Neuronal stem cell (in vitro differentiated cells): ENCODE results near the gene ZCCHC7.

ENCODE experiments used
- DNase-seq: peaks from one replicate; pipeline ENCODE4 v3.0.0-alpha.2; 2013; ENCODE audit warnings: low spot score
- H2AFZ ChIP-seq: one replicate; pipeline ENCODE4 v1.6.1; 2013; ENCODE audit warnings: mild to moderate bottlenecking, low read length, inconsistent platforms
- H2AK5ac ChIP-seq: 2 replicates; pipeline ENCODE4 v1.6.1; 2013; ENCODE audit warnings: low read depth, mild to moderate bottlenecking, inconsistent platforms, low read length, moderate library complexity, mixed read lengths
- H2BK120ac ChIP-seq: 2 replicates; pipeline ENCODE4 v1.6.1; 2013; ENCODE audit warnings: low read depth, mild to moderate bottlenecking, inconsistent platforms, low read length, moderate library complexity, mixed read lengths
- H2BK12ac ChIP-seq: one replicate; pipeline ENCODE4 v1.6.1; 2013; ENCODE audit warnings: low read length, inconsistent platforms
- H2BK15ac ChIP-seq: 2 replicates; pipeline ENCODE4 v1.6.1; 2013; ENCODE audit warnings: mild to moderate bottlenecking, low read length, inconsistent platforms, mixed read lengths
- H2BK5ac ChIP-seq: one replicate; pipeline ENCODE4 v1.6.1; 2013; ENCODE audit warnings: inconsistent platforms, mild to moderate bottlenecking, low read length, moderate library complexity
- H3K14ac ChIP-seq: one replicate; pipeline ENCODE4 v1.6.1; 2013; ENCODE audit warnings: low read length, inconsistent platforms
- H3K18ac ChIP-seq: 2 replicates; pipeline ENCODE4 v1.6.1; 2013; ENCODE audit warnings: low read length, inconsistent platforms
- H3K23ac ChIP-seq: 2 replicates; pipeline ENCODE4 v1.6.1; 2013; ENCODE audit warnings: low read depth, mild to moderate bottlenecking, mixed read lengths, low read length, inconsistent platforms; ENCODE audit not compliant: poor library complexity
- H3K27ac ChIP-seq: replicated peaks from 3 replicates; pipeline ENCODE4 v1.5.1; 2013; ENCODE audit warnings: low read length, inconsistent platforms
- H3K27me3 ChIP-seq, 3 experiments: 2 replicates each; pipeline ENCODE4 v1.6.1; 2013; ENCODE audit warnings: low read length in 3 of 3, mild to moderate bottlenecking in 2 of 3, inconsistent platforms in 1 of 3, low read depth in 1 of 3, mixed read lengths in 1 of 3, moderate library complexity in 1 of 3; ENCODE audit not compliant: control insufficient read depth in 3 of 3, insufficient read depth in 3 of 3
- H3K36me3 ChIP-seq, 2 donors: replicated peaks in 1 of 2; 2 replicates each; pipeline ENCODE4 v1.6.1; 2013; ENCODE audit warnings: low read length in 2 of 2; ENCODE audit not compliant: control insufficient read depth in 2 of 2, insufficient read depth in 2 of 2
- H3K4ac ChIP-seq: 2 replicates; pipeline ENCODE4 v1.6.1; 2013; ENCODE audit warnings: inconsistent platforms, mild to moderate bottlenecking, low read length, moderate library complexity
- H3K4me1 ChIP-seq, 2 donors: 1 replicate in 1 of 2; 2 replicates in 1 of 2; pipeline ENCODE4 v1.6.1; 2013; ENCODE audit warnings: low read length in 2 of 2, low read depth in 1 of 2; ENCODE audit not compliant: control insufficient read depth in 2 of 2, insufficient read depth in 1 of 2
- H3K4me2 ChIP-seq: one replicate; pipeline ENCODE4 v1.6.1; 2013; ENCODE audit warnings: mild to moderate bottlenecking, low read length, inconsistent platforms; ENCODE audit not compliant: insufficient read depth, poor library complexity, severe bottlenecking
- H3K4me3 ChIP-seq, 2 donors: 2 replicates each; pipeline ENCODE4 v1.5.1; 2013; ENCODE audit warnings: low read length in 2 of 2, mild to moderate bottlenecking in 2 of 2, inconsistent platforms in 1 of 2, moderate library complexity in 1 of 2
- H3K79me1 ChIP-seq: one replicate; pipeline ENCODE4 v1.6.1; 2013; ENCODE audit warnings: low read depth, mild to moderate bottlenecking, inconsistent platforms, low read length, moderate library complexity
- H3K9ac ChIP-seq: one replicate; pipeline ENCODE4 v1.6.1; 2013; ENCODE audit warnings: mild to moderate bottlenecking, low read depth, low read length, inconsistent platforms; ENCODE audit not compliant: poor library complexity
- H3K9me3 ChIP-seq, 2 donors: replicated peaks in 1 of 2; 2 replicates each; pipeline versions ENCODE3 to v1.6.1; 2013; ENCODE audit warnings: low read length in 2 of 2, mild to moderate bottlenecking in 2 of 2, inconsistent platforms in 1 of 2, low read depth in 1 of 2, mixed read lengths in 1 of 2, moderate library complexity in 1 of 2; ENCODE audit not compliant: control insufficient read depth in 2 of 2, insufficient read depth in 1 of 2
- H4K8ac ChIP-seq: one replicate; pipeline ENCODE4 v1.6.1; 2013; ENCODE audit warnings: low read depth, mild to moderate bottlenecking, inconsistent platforms, low read length, moderate library complexity
- H4K91ac ChIP-seq: one replicate; pipeline ENCODE4 v1.6.1; 2013; ENCODE audit warnings: low read length, low read depth, mild to moderate bottlenecking, inconsistent platforms; ENCODE audit not compliant: poor library complexity
- WGBS, 2 donors: extraction: QIAGEN DNeasy Blood & Tissue Kit; methylation state at CpG; one replicate each; pipeline ENCODE4 v1.1.7; 2013; ENCODE audit warnings: missing lambda C conversion rate in 2 of 2, mixed read lengths in 1 of 2; ENCODE audit not compliant: insufficient read length in 2 of 2, insufficient replicate concordance in 1 of 2; ENCODE audit errors: extremely low coverage in 2 of 2; 5-methylcytosine and 5-hydroxymethylcytosine counted together

The ZCCHC7 gene

GRCh38 chr9:37126214-37126788 is 5.9 kb downstream of the ZCCHC7 start:
- Histone ChIP-seq H3K4me2 (no peak overlapping the region), H3K4ac (no peak overlapping the region), H2BK120ac (no peak overlapping the region), H3K27me3 (no peaks in the 10 kb centered on the region), H2AFZ (no peak overlapping the region), H3K14ac (no peak overlapping the region), H4K91ac (no peak overlapping the region), H2BK5ac (no peak overlapping the region), H3K9ac (no peak overlapping the region), H3K27ac (no peak overlapping the region), H3K4me3 (no peak overlapping the region), H4K8ac (no peak overlapping the region), H3K23ac (no peak overlapping the region), H3K9me3 (peaks cover 1 to 4% of the 10 kb centered on the region in 2 donors), H2BK12ac (no peak overlapping the region), H3K36me3 (peaks cover 5 to 63% of the 10 kb centered on the region in 2 donors), H2AK5ac (no peak overlapping the region), H3K4me1 (peaks cover 0 to 2% of the 10 kb centered on the region in 2 donors), H3K18ac (no peak overlapping the region), H3K79me1 (peaks cover 2% of the 10 kb centered on the region), H2BK15ac (no peak overlapping the region)
- no peak for DNase-seq
- WGBS, 2 donors: no CpG with 5 or more reads among the region's 6 CpGs

- Histone ChIP-seq H2BK120ac (no peak overlapping the region), H3K27me3 (no peaks in the 10 kb centered on the region), H3K14ac (no peak overlapping the region), H3K79me1 (peaks cover 2% of the 10 kb centered on the region), H2BK5ac (no peak overlapping the region), H3K9ac (no peak overlapping the region), H3K4ac (no peak overlapping the region), H3K23ac (no peak overlapping the region), H2BK12ac (no peak overlapping the region), H3K4me3 (no peak overlapping the region), H3K4me2 (no peak overlapping the region), H3K27ac (no peak overlapping the region), H3K4me1 (peaks cover 0 to 2% of the 10 kb centered on the region in 2 donors), H3K36me3 (peaks cover 5 to 70% of the 10 kb centered on the region in 2 donors), H3K18ac (no peak overlapping the region), H2AK5ac (no peak overlapping the region), H3K9me3 (peaks cover 1 to 4% of the 10 kb centered on the region in 2 donors), H2BK15ac (no peak overlapping the region), H2AFZ (no peak overlapping the region), H4K91ac (no peak overlapping the region), H4K8ac (no peak overlapping the region)
- WGBS, 2 donors: no CpG with 5 or more reads among the region's 3 CpGs
- DNase-seq: no peak
Observed at GRCh38 chr9:37127018-37127417, 6.6 kb downstream of the ZCCHC7 start.

- Histone ChIP-seq H2BK120ac (no peak overlapping the region), H3K4me3 (no peak overlapping the region), H3K27me3 (no peaks in the 10 kb centered on the region), H3K4me1 (no peaks in the 10 kb centered on the region), H3K79me1 (peaks cover 2% of the 10 kb centered on the region), H3K4ac (no peak overlapping the region), H3K4me2 (no peak overlapping the region), H3K18ac (no peak overlapping the region), H2BK12ac (no peak overlapping the region), H3K9ac (no peak overlapping the region), H4K91ac (no peak overlapping the region), H3K14ac (no peak overlapping the region), H3K23ac (no peak overlapping the region), H3K36me3 (peaks cover 5 to 80% of the 10 kb centered on the region in 2 donors), H3K27ac (no peak overlapping the region), H2BK15ac (no peak overlapping the region), H3K9me3 (peaks cover 1 to 7% of the 10 kb centered on the region in 2 donors), H4K8ac (no peak overlapping the region), H2AK5ac (no peak overlapping the region), H2BK5ac (no peak overlapping the region), H2AFZ (no peak overlapping the region)
- DNase-seq: no peak
- WGBS, 2 donors: no CpG with 5 or more reads among the region's 3 CpGs
Observed at GRCh38 chr9:37128051-37128450, 7.7 kb downstream of the ZCCHC7 start.

GRCh38 chr9:37134166-37134565 is 13.8 kb downstream of the ZCCHC7 start:
- no peak overlapping the region for H3K9ac ChIP-seq
- no peak overlapping the region for H3K14ac ChIP-seq
- no peak overlapping the region for H4K8ac ChIP-seq
- no peak for DNase-seq
- H4K91ac ChIP-seq: no peak overlapping the region
- H3K4me1 ChIP-seq: peaks cover 2 to 16% of the 10 kb centered on the region in 2 donors
- no peak overlapping the region for H3K18ac ChIP-seq
- H3K27ac ChIP-seq: no peak overlapping the region
- no peak overlapping the region for H2AFZ ChIP-seq
- no peak overlapping the region for H2BK12ac ChIP-seq
- no peak overlapping the region for H2BK5ac ChIP-seq
- no peak overlapping the region for H2BK120ac ChIP-seq
- no peak overlapping the region for H2BK15ac ChIP-seq
- H3K9me3 ChIP-seq: peaks cover 0 to 8% of the 10 kb centered on the region in 2 donors
- H3K4me3 ChIP-seq: no peak overlapping the region
- H3K27me3 ChIP-seq: no peaks in the 10 kb centered on the region
- H2AK5ac ChIP-seq: no peak overlapping the region
- H3K23ac ChIP-seq: no peak overlapping the region
- H3K36me3 ChIP-seq: peaks cover 0 to 62% of the 10 kb centered on the region in 2 donors
- no peak overlapping the region for H3K4me2 ChIP-seq
- no peaks in the 10 kb centered on the region for H3K79me1 ChIP-seq
- no CpG with 5 or more reads among the region's 1 CpG for WGBS, 2 donors
- H3K4ac ChIP-seq: no peak overlapping the region
